PC-9 (cell line): ENCODE results near the gene PBXIP1. TPM values are rescaled to one million over a fixed set of nuclear protein-coding genes. Genes with fewer than 3 reads are reported as not detected.

Experiments used
- BruUV-seq: library from RNA; stranded (reverse); fragments of 400-500 nt; replicated peaks from 2 replicates; lab custom pipeline; 2021; lab: Mats Ljungman, UMichigan
- CTCF ChIA-PET: fragments of 300-600 bp; sonication (Branson Sonifier 250); formaldehyde crosslinking; loops from one replicate; lab custom pipeline; 2022; ENCODE audit warnings: antibody characterized with exemption; lab: Charles Lee
- POLR2A ChIA-PET: fragments of 300-600 bp; sonication (Branson Sonifier 250); formaldehyde crosslinking; loops from one replicate; lab custom pipeline; 2022; ENCODE audit warnings: antibody characterized with exemption; ENCODE audit not compliant: unreplicated experiment; lab: Charles Lee
- DNase-seq, 2 experiments: peaks; one replicate each; pipeline versions ENCODE4 v3.0.0 to v3.0.0-alpha.2; 2015 to 2022; ENCODE audit warnings: mixed read lengths in 1 of 2
- H2AFZ ChIP-seq: fragments of 200-600 bp; sonication (generic); 2 replicates; pipeline ENCODE4 v1.8.1; 2017; ENCODE audit warnings: antibody characterized with exemption
- H3F3A ChIP-seq: fragments of 200-600 bp; sonication (generic); 2 replicates; pipeline ENCODE4 v1.8.1; 2017; ENCODE audit warnings: antibody characterized with exemption, mild to moderate bottlenecking, low read depth; ENCODE audit not compliant: insufficient read depth
- H3K27ac ChIP-seq: fragments of 200-600 bp; sonication (generic); 2 replicates; pipeline ENCODE4 v1.6.1; 2016; ENCODE audit warnings: mixed run types
- H3K27me3 ChIP-seq: fragments of 200-600 bp; sonication (generic); 2 replicates; pipeline ENCODE4 v1.6.1; 2016; ENCODE audit warnings: low read depth, mixed run types; ENCODE audit not compliant: insufficient read depth
- H3K36me3 ChIP-seq: fragments of 200-600 bp; sonication (generic); 2 replicates; pipeline ENCODE4 v1.6.1; 2016; ENCODE audit warnings: low read depth, mixed run types
- H3K4me1 ChIP-seq: fragments of 200-600 bp; sonication (generic); replicated peaks from 2 replicates; pipeline ENCODE4 v1.6.1; 2016; ENCODE audit warnings: mixed run types; ENCODE audit not compliant: insufficient read depth
- H3K4me2 ChIP-seq: fragments of 200-600 bp; sonication (generic); 2 replicates; pipeline ENCODE4 v1.6.1; 2017; ENCODE audit warnings: mixed run types
- H3K4me3 ChIP-seq: fragments of 200-600 bp; sonication (generic); 2 replicates; pipeline ENCODE4 v1.6.1; 2016; ENCODE audit warnings: mixed run types
- H3K79me2 ChIP-seq: fragments of 200-600 bp; sonication (generic); 2 replicates; pipeline ENCODE4 v1.6.1; 2017; ENCODE audit warnings: low read depth, mixed run types
- H3K9me2 ChIP-seq: fragments of 200-600 bp; sonication (generic); 2 replicates; pipeline ENCODE4 v1.8.1; 2017; ENCODE audit warnings: mild to moderate bottlenecking; ENCODE audit not compliant: insufficient read depth
- H3K9me3 ChIP-seq: fragments of 200-600 bp; sonication (generic); 2 replicates; pipeline ENCODE4 v1.8.1; 2016; ENCODE audit warnings: low read depth; ENCODE audit not compliant: insufficient read depth
- H4K20me1 ChIP-seq: fragments of 200-600 bp; sonication (generic); 2 replicates; pipeline ENCODE4 v1.8.1; 2017; ENCODE audit not compliant: insufficient read depth
- EZH2 ChIP-seq: fragments of 200-600 bp; sonication (generic); IDR thresholded peaks from 2 replicates; pipeline ENCODE4 v1.8.0; 2017; ENCODE audit warnings: antibody characterized with exemption, low read depth
- intact Hi-C: fragments of 100-400 bp; cut with micrococcal nuclease; formaldehyde crosslinking; loops from one replicate; pipeline ENCODE4 v1.10.0; 2022; ENCODE audit not compliant: unreplicated experiment
- total RNA-seq: library from RNA; stranded (reverse); gene quantifications from 2 replicates; pipeline ENCODE4 v1.2.3, GENCODE V29; 2021
- TF ChIP-seq, protein P1 (sequence below): fragments of 200-600 bp; sonication (generic); conservative IDR thresholded peaks from 2 replicates; pipeline ENCODE4 v1.6.1; 2017; ENCODE audit warnings: mixed run types, antibody characterized with exemption, mild to moderate bottlenecking, moderate library complexity

Gene PBXIP1
- total RNA-seq, 1 experiment from 2014 or later: 40.2 TPM

DNA sequence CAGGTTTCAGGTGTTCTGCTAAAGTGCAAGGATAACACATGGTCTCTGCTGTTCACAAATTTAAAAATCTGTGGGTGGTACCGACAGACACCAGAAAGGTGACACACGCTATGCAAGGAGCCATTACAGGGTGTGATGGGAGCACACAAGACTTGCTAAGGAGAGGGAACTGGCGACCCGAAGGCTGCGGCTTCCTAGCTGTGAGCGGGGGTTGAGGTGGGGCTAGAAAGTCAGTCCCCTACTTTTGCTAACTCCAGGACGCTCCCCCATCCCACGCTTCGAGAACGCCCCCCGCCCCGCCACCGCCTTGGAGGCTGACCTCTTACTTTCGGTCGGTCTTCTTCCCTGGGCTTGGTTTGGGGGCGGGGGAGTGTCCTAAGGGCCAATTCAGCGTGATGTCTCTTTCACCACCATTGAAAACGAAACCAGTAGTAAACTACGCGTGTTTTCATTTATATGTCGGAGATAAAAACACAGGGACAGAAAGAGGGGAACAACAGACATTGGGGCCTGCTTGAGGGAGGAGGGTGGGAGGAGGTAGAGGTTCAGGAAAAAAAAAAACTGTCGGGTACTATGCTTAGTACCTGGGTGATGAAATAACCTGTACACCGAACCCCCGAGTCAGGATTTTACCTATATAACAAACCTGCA lies 19.6 kb upstream of the PBXIP1 start:
- Histone ChIP-seq H4K20me1 (peaks cover 6% of the 10 kb centered on the region; the same call in 1 of the 2 replicates), H3K79me2 (peaks cover 64% of the 10 kb centered on the region), H3K27ac (peak overlapping the region; percentile 97), H3K9me3 (no peaks in the 10 kb centered on the region), H3F3A (peaks cover 78% of the 10 kb centered on the region), H3K9me2 (no peaks in the 10 kb centered on the region), H3K4me1 (peaks cover 36% of the 10 kb centered on the region), H3K27me3 (no peaks in the 10 kb centered on the region), H3K36me3 (peaks cover 23% of the 10 kb centered on the region), H3K4me3 (peak overlapping the region; percentile 87), H3K4me2 (peak overlapping the region; percentile 84), H2AFZ (peak overlapping the region; percentile 53)
- TF ChIP-seq EZH2: no peak
- TF ChIP-seq, protein P1, sequence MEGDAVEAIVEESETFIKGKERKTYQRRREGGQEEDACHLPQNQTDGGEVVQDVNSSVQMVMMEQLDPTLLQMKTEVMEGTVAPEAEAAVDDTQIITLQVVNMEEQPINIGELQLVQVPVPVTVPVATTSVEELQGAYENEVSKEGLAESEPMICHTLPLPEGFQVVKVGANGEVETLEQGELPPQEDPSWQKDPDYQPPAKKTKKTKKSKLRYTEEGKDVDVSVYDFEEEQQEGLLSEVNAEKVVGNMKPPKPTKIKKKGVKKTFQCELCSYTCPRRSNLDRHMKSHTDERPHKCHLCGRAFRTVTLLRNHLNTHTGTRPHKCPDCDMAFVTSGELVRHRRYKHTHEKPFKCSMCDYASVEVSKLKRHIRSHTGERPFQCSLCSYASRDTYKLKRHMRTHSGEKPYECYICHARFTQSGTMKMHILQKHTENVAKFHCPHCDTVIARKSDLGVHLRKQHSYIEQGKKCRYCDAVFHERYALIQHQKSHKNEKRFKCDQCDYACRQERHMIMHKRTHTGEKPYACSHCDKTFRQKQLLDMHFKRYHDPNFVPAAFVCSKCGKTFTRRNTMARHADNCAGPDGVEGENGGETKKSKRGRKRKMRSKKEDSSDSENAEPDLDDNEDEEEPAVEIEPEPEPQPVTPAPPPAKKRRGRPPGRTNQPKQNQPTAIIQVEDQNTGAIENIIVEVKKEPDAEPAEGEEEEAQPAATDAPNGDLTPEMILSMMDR: no peak
- CTCF ChIA-PET: no interaction called here
- peak; percentile 43 to 47 for DNase-seq
- POLR2A ChIA-PET: interaction anchor here (0.6 kb wide), 1 partner anchor 10 kb away, joined by 3 read pairs; no protein-coding TSS in a partner anchor
- intact Hi-C loops: no loop called here
- BruUV-seq: no TSS peak

DNA sequence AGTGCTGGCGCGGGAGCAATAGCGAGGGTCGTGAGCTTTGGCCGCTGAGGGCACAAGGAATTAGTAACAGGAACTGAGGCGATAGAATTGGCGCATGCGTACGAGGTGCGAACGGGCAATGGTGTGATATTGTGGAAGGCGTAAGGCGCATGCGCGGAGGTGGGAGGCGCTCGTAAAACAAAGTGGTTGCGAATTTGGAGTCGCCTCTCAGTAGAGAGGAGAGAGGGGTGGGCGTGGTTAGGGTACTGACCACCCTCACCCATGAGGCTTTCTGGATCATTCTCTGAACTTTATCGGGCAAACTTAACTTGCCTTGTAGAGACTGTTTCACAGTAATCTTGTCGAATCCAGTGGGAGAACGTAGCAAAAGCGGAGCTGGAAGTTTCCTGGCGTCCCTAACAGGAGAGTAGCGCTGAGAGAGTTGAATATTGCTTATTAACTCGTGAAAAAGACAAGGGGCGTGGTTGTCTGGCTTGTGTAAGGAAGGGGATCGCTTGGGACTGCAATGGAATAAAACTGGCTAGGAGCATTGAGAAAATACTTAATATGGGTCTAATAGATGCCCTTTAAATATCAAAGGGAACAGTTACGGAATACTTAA lies 19.0 kb upstream of the PBXIP1 start:
- Histone ChIP-seq H3K4me1 (peaks cover 42% of the 10 kb centered on the region), H3K36me3 (peaks cover 23% of the 10 kb centered on the region), H3F3A (peaks cover 72% of the 10 kb centered on the region), H3K27me3 (no peaks in the 10 kb centered on the region), H4K20me1 (peaks cover 6% of the 10 kb centered on the region; the same call in 1 of the 2 replicates), H2AFZ (peak overlapping the region; percentile 53; the same call in 1 of the 2 replicates), H3K9me2 (no peaks in the 10 kb centered on the region), H3K9me3 (no peaks in the 10 kb centered on the region), H3K79me2 (peaks cover 69% of the 10 kb centered on the region), H3K27ac (peak overlapping the region; percentile 97), H3K4me3 (peak overlapping the region; percentile 87), H3K4me2 (peak overlapping the region; percentile 84)
- intact Hi-C loops: loop anchor here (1.0 to 5.0 kb wide), 3 partner anchors 42 to 347 kb away; partner anchors contain the start of genes RUSC1 and SLC50A1
- ChIA-PET POLR2A (interaction anchor here (0.7 kb wide), 2 partner anchors 10 to 67 kb away, joined by 4 to 6 read pairs; no protein-coding TSS in a partner anchor), CTCF (interaction anchor here (1.3 kb wide), 1 partner anchor 110 kb away, joined by 3 read pairs; no protein-coding TSS in a partner anchor)
- DNase-seq: peak; percentile 89 to 93
- no peak for TF ChIP-seq EZH2
- TF ChIP-seq, protein P1: no peak
- BruUV-seq: TSS peak; percentile 59

DNA sequence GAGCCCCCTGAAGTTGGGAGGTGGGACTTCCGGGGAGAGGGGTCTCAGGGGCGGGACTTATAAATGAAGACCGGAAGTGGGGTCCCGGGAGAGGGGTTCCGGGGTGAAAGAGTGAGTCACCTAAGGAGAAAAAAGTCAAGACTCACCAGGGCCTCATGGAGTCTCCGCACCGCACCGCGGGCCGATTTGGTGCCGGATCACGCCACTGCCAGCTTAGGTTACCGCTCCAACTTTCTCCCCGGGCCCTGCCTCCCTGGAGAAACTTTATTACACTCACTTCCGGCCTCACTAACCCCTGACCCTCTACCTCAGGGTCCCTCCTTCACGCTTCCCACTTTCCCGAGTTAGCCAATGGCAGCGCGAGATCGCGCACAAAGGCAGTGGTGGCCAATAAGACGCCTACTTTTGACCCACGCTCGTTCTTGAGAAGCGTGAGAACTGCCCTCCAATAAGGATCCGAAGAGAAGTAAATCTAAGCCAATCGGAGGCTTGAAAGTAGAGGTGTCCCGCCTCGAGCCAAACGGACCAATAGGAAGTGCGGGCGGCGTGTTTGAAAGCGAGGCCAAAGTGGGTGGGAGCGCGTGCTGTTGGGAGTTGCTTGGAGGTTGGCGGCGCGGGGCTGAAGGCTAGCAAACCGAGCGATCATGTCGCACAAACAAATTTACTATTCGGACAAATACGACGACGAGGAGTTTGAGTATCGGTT lies 18.4 kb upstream of the PBXIP1 start, which contains the start of gene CKS1B:
Gene CKS1B (plus strand): TSS at position 580 of the 706 bp plus-strand sequence. CDS start 65 bp downstream, at position 645.
- BruUV-seq: no TSS peak
- Histone ChIP-seq H3K9me2 (no peaks in the 10 kb centered on the region), H2AFZ (peak within 1 kb of the TSS; percentile 53), H3K4me1 (peaks cover 48% of the 10 kb centered on the region), H3K27me3 (no peaks in the 10 kb centered on the region), H3K4me2 (peak within 1 kb of the TSS; percentile 93), H3K4me3 (peak within 1 kb of the TSS; percentile 87), H3K27ac (peak within 1 kb of the TSS; percentile 97), H3K9me3 (no peaks in the 10 kb centered on the region), H3F3A (peaks cover 65% of the 10 kb centered on the region), H4K20me1 (peaks cover 6% of the 10 kb centered on the region; the same call in 1 of the 2 replicates), H3K79me2 (peaks cover 69% of the 10 kb centered on the region), H3K36me3 (peaks cover 19% of the 10 kb centered on the region)
- POLR2A ChIA-PET: interaction anchor here (0.5 to 1.0 kb wide), 7 partner anchors 10 to 1016 kb away, joined by 3 to 26 read pairs (median 4); partner anchors contain the start of genes CRTC2 and PBXIP1
- TF ChIP-seq, protein P1: no peak
- no peak for TF ChIP-seq EZH2
- peak; percentile 96 to 100 for DNase-seq
- CTCF ChIA-PET: interaction anchor here (0.6 to 1.5 kb wide), 3 partner anchors 9 to 111 kb away, joined by 3 to 22 read pairs (median 5); partner anchors contain the start of gene FLAD1
- intact Hi-C loops: loop anchor here (1.0 to 5.0 kb wide), 3 partner anchors 43 to 348 kb away; partner anchors contain the start of genes RUSC1 and SLC50A1
